Measurements from ENCODE around the gene DNAJC19. TPM values are rescaled to one million over a fixed set of nuclear protein-coding genes. Genes with fewer than 3 reads are reported as not detected.

DNAJC19 gene
- total RNA-seq, 1 donor from 2014 or later: 34.1 TPM

DNA sequence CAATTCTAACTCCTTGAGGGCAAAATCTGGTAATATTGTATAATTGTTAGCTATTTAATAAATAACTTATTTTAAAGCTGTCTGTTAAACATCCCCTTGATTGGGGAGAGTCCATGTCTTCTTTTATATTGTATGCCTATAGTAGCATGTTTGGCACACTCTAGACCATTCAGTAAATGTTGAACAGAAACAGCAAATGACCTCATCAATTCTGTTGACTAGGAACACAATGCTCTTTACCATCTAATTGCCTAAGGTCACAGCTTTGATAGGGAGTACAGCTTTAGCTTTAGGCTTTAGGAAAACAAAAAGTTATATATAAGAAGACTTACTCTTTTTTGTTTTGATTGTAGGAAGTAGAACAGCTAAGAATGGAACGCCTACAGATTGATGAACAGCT lies 27.0 kb downstream of the DNAJC19 start:
- TF ChIP-seq, protein P1, sequence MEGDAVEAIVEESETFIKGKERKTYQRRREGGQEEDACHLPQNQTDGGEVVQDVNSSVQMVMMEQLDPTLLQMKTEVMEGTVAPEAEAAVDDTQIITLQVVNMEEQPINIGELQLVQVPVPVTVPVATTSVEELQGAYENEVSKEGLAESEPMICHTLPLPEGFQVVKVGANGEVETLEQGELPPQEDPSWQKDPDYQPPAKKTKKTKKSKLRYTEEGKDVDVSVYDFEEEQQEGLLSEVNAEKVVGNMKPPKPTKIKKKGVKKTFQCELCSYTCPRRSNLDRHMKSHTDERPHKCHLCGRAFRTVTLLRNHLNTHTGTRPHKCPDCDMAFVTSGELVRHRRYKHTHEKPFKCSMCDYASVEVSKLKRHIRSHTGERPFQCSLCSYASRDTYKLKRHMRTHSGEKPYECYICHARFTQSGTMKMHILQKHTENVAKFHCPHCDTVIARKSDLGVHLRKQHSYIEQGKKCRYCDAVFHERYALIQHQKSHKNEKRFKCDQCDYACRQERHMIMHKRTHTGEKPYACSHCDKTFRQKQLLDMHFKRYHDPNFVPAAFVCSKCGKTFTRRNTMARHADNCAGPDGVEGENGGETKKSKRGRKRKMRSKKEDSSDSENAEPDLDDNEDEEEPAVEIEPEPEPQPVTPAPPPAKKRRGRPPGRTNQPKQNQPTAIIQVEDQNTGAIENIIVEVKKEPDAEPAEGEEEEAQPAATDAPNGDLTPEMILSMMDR (IDR thresholded peaks at IDR 0.05): no peak
- Mint-ChIP-seq H3K27ac (ENCODE audit: unreplicated experiment) (no peak overlapping the region), H3K4me1 (ENCODE audit: low read depth) (no peaks in the 10 kb centered on the region), H3K4me3 (ENCODE audit: unreplicated experiment) (no peak overlapping the region), H3K9me3 (ENCODE audit: low read depth) (no peaks in the 10 kb centered on the region), H3K27me3 (ENCODE audit: low read depth) (no peaks in the 10 kb centered on the region), H3K36me3 (ENCODE audit: low read depth) (peaks cover 23% of the 10 kb centered on the region)
- DNase-seq (ENCODE audit: low spot score): no peak

DNA sequence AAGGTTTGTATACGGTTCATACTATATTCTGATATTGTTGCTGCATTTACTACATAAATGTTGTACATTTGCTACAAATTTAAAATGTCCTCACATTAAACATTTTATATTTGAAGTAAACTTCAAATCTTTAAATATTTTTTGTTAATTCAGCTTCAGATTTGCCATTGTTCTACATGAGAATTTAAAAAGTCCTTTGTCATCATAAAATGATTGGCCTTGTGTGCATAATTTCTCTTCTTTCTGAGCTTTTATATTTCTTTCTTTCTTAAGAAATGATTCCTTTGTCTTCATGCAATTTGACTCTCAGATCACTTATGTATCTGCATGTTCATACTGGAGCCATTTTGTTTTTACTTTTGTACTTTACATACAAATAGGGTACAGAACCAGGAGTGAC lies 28.0 kb downstream of the DNAJC19 start:
- DNase-seq (ENCODE audit: low spot score): no peak

DNA sequence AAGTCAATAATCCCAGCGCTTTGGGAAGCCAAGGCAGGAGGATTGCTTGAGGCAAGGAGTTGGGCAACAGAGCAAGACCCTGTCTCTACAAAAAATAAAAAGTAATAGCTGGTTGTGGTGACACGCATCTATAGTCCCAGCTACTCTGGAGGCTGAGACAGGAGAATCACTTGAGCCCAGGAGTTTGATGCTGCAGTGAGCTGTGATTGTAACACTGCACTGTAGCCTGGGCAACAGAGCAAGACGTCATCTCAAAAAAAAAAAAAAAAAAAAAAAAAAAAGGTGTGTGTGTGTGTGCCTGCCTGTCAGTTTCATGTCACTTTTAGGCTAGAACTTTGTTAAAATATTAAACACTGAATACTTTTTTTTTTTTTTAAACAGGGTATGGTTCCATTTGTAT lies 28.4 kb downstream of the DNAJC19 start:
- TF ChIP-seq, protein P1 (IDR thresholded peaks at IDR 0.05): no peak
- H3K4me1 Mint-ChIP-seq (ENCODE audit: low read depth): no peaks in the 10 kb centered on the region
- H3K36me3 Mint-ChIP-seq (ENCODE audit: low read depth): peaks cover 29% of the 10 kb centered on the region
- H3K27me3 Mint-ChIP-seq (ENCODE audit: low read depth): no peaks in the 10 kb centered on the region
- no peak overlapping the region for H3K4me3 Mint-ChIP-seq (ENCODE audit: unreplicated experiment)
- no peak for DNase-seq (ENCODE audit: low spot score)
- H3K9me3 Mint-ChIP-seq (ENCODE audit: low read depth): no peaks in the 10 kb centered on the region
- H3K27ac Mint-ChIP-seq (ENCODE audit: unreplicated experiment): no peak overlapping the region

More for the DNA sequence above, 28.0 kb downstream of the DNAJC19 start:
- H3K27ac Mint-ChIP-seq (ENCODE audit: unreplicated experiment): no peak overlapping the region
- no peaks in the 10 kb centered on the region for H3K27me3 Mint-ChIP-seq (ENCODE audit: low read depth)
- TF ChIP-seq, protein P1 (IDR thresholded peaks at IDR 0.05): no peak
- H3K36me3 Mint-ChIP-seq (ENCODE audit: low read depth): peaks cover 25% of the 10 kb centered on the region
- H3K4me1 Mint-ChIP-seq (ENCODE audit: low read depth): no peaks in the 10 kb centered on the region
- no peak overlapping the region for H3K4me3 Mint-ChIP-seq (ENCODE audit: unreplicated experiment)
- H3K9me3 Mint-ChIP-seq (ENCODE audit: low read depth): no peaks in the 10 kb centered on the region

DNA sequence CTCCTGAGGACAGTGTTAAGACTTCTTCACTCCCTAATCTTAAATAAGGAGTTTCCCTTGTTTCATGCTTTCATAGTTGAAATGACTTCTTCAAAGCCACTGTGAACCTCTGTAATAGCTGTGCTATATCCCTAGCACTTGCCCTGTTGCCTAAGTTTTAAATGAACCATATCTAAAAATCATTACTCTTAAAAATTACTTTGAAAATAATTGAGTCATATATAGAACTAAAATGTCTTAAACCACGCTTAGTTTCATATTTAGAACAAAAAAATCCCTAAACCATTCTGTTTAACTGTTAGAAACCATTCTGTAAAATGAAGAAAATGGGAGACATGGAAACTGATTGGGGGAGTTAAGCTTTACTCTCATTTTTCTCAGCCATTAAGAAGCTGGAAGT lies 29.8 kb downstream of the DNAJC19 start:
- Mint-ChIP-seq H3K4me3 (ENCODE audit: unreplicated experiment) (no peak overlapping the region), H3K9me3 (ENCODE audit: low read depth) (no peaks in the 10 kb centered on the region), H3K36me3 (ENCODE audit: low read depth) (peaks cover 34% of the 10 kb centered on the region), H3K4me1 (ENCODE audit: low read depth) (no peaks in the 10 kb centered on the region), H3K27me3 (ENCODE audit: low read depth) (no peaks in the 10 kb centered on the region), H3K27ac (ENCODE audit: unreplicated experiment) (no peak overlapping the region)
- TF ChIP-seq, protein P1 (IDR thresholded peaks at IDR 0.05): no peak
- DNase-seq (ENCODE audit: low spot score): no peak

DNA sequence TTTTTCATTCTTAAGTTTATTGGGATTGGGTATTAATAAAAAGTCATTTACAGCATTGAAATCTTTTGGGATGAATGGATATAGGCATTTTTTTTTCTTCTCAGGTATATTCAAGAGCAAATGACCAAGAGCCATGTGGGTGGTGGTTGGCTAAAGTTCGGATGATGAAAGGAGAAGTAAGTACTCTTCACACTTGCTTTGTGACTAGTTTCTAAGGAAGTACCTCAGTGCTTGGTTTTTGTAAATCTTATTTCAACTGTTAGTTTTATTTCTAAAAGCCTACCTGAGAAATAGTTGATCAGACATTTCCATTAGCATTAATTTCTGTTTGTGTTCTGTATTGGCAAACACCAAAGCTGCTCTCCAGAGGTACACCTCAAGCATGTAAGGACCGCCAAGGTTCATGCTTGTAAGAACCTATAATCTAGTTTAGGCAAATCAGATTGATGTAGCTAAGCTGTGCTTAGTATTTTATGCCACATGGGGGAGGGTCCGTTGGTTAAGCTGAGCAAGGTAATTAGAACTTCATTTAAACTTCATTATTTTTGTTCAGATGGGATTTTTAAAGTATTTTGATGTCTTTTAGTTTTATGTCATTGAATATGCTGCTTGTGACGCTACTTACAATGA lies 41.7 kb downstream of the DNAJC19 start:
- no peaks in the 10 kb centered on the region for H3K4me1 Mint-ChIP-seq (ENCODE audit: low read depth)
- no peak overlapping the region for H3K27ac Mint-ChIP-seq (ENCODE audit: unreplicated experiment)
- no peaks in the 10 kb centered on the region for H3K9me3 Mint-ChIP-seq (ENCODE audit: low read depth)
- no peak for DNase-seq (ENCODE audit: low spot score)
- TF ChIP-seq, protein P1 (IDR thresholded peaks at IDR 0.05): no peak
- no peak overlapping the region for H3K4me3 Mint-ChIP-seq (ENCODE audit: unreplicated experiment)
- no peaks in the 10 kb centered on the region for H3K27me3 Mint-ChIP-seq (ENCODE audit: low read depth)
- peaks cover 27% of the 10 kb centered on the region for H3K36me3 Mint-ChIP-seq (ENCODE audit: low read depth)

All from chondrocyte (in vitro differentiated cells).